ENCODE data around the gene OVOL1. TPM values are rescaled to one million over a fixed set of nuclear protein-coding genes. Genes with fewer than 3 reads are reported as not detected.

OVOL1 gene
- total and polyA plus RNA-seq, 10 donors = 0.03 to 0.47 (median 0.10) TPM; not detected in 6

- intact Hi-C loops (cut with DNase I; ENCODE audit: low total_unique reads) = loop anchor here (10.0 kb wide), 1 partner anchor 54 kb away; the partner anchor contains the start of gene RNASEH2C
- peak overlapping the region in 7 of 8 donors; percentile 81 to 97 (median 91) for H3K27ac ChIP-seq
- H3K9me3 ChIP-seq = no peaks in the 10 kb centered on the region
- H3K4me3 ChIP-seq = peak overlapping the region in 7 of 8 donors; percentile 60 to 99 (median 87)
- H3K4me1 ChIP-seq = peaks cover 9 to 71% (median 47%) of the 10 kb centered on the region in 6 donors
- no peak for TF ChIP-seq CTCF (IDR thresholded peaks at IDR 0.05 in 8 of 11, conservative IDR thresholded peaks at IDR 0.05 in 3 of 11)
- TF ChIP-seq POLR2AphosphoS5 (IDR thresholded peaks at IDR 0.05) = no peak
- TF ChIP-seq POLR2A (IDR thresholded peaks at IDR 0.05) = no peak
- H3K36me3 ChIP-seq = peaks cover 0 to 35% (median 22%) of the 10 kb centered on the region in 6 donors
- WGBS, 5 donors = 88 to 98% (median 92%) methylated on average over 22 to 25 of the region's 25 CpGs
- no peaks in the 10 kb centered on the region for H3K27me3 ChIP-seq (replicated peaks in 1 of 7)
- peak; percentile 79 for DNase-seq
Measured at GRCh38 chr11:65778901-65779668, 7.8 kb upstream of the OVOL1 start.

GRCh38 chr11:65779669-65779918 is 7.3 kb upstream of the OVOL1 start:
- TF ChIP-seq CTCF (IDR thresholded peaks at IDR 0.05 in 8 of 11, conservative IDR thresholded peaks at IDR 0.05 in 3 of 11) = no peak
- no peak for TF ChIP-seq POLR2A (IDR thresholded peaks at IDR 0.05)
- TF ChIP-seq POLR2AphosphoS5 (IDR thresholded peaks at IDR 0.05) = no peak
- Histone ChIP-seq H3K4me3 (peak overlapping the region; percentile 60 to 99 (median 86)), H3K4me1 (peaks cover 9 to 66% (median 45%) of the 10 kb centered on the region in 6 donors), H3K9me3 (no peaks in the 10 kb centered on the region), H3K27ac (peak overlapping the region in 7 of 8 donors; percentile 81 to 97 (median 91)), H3K36me3 (peaks cover 0 to 35% (median 22%) of the 10 kb centered on the region in 6 donors), H3K27me3 (replicated peaks in 1 of 7) (no peaks in the 10 kb centered on the region)
- DNase-seq = no peak
- intact Hi-C loops (cut with DNase I; ENCODE audit: low total_unique reads) = loop anchor here (10.0 kb wide), 1 partner anchor 55 kb away; the partner anchor contains the start of gene RNASEH2C
- 53 to 90% (median 73%) methylated on average over 1 to 12 of the region's 12 CpGs for WGBS, 5 donors

GRCh38 chr11:65779919-65780769 is 6.7 kb upstream of the OVOL1 start:
- no peaks in the 10 kb centered on the region for H3K9me3 ChIP-seq
- intact Hi-C loops (cut with DNase I; ENCODE audit: low total_unique reads) = loop anchor here (10.0 kb wide), 1 partner anchor 55 kb away; the partner anchor contains the start of gene RNASEH2C
- H3K27me3 ChIP-seq (replicated peaks in 1 of 7) = peaks cover 0 to 5% (median 0%) of the 10 kb centered on the region in 7 donors
- peak; percentile 96 for DNase-seq
- H3K27ac ChIP-seq = peak overlapping the region; percentile 38 to 97 (median 90)
- TF ChIP-seq POLR2AphosphoS5 (IDR thresholded peaks at IDR 0.05) (peak; percentile 74 to 88 (median 77)), CTCF (IDR thresholded peaks at IDR 0.05 in 8 of 11, conservative IDR thresholded peaks at IDR 0.05 in 3 of 11) (peak; percentile 90 to 99 (median 98)), POLR2A (IDR thresholded peaks at IDR 0.05) (no peak)
- WGBS, 5 donors = 2 to 6% (median 3%) methylated on average over 27 to 76 of the region's 76 CpGs
- peaks cover 0 to 35% (median 22%) of the 10 kb centered on the region in 6 donors for H3K36me3 ChIP-seq
- H3K4me1 ChIP-seq = peaks cover 9 to 60% (median 42%) of the 10 kb centered on the region in 6 donors
- peak overlapping the region; percentile 60 to 99 (median 86) for H3K4me3 ChIP-seq
